B cell (primary cell): ENCODE data around the gene AMBRA1. TPM values are rescaled to one million over a fixed set of nuclear protein-coding genes. Genes with fewer than 3 reads are reported as not detected.
A peak's percentile ranks its signal among the peaks of the same experiment; 100 is the strongest.

Experiments used
- ATAC-seq: fragments of 200-7000 bp; cut with Tn5 transposase; one replicate; pipeline ENCODE4 v1.10.0; 2021; ENCODE audit warnings: low read depth, mild to moderate bottlenecking, moderate number of reproducible peaks, moderate library complexity
- CTCF ChIA-PET: fragments of 350-600 bp; sonication (Branson Sonifier 250); formaldehyde crosslinking; loops from one replicate; lab custom pipeline; 2021; ENCODE audit warnings: antibody characterized with exemption, inconsistent platforms; lab: Charles Lee
- POLR2A ChIA-PET: fragments of 350-600 bp; sonication (Branson Sonifier 250); formaldehyde crosslinking; loops from one replicate; lab custom pipeline; 2021; ENCODE audit warnings: antibody characterized with exemption; lab: Charles Lee
- DNase-seq: peaks from one replicate; pipeline ENCODE4 v3.0.0; 2013
- H2AFZ ChIP-seq: 2 replicates; pipeline ENCODE4 v1.6.1; 2012; ENCODE audit warnings: mild to moderate bottlenecking, low read depth, low read length; ENCODE audit not compliant: insufficient read depth, poor library complexity, severe bottlenecking
- H3K27ac ChIP-seq, 2 donors: 1 replicate in 1 of 2; 2 replicates in 1 of 2; pipeline ENCODE4 v1.5.1; 2012 to 2013; ENCODE audit warnings: low read length in 2 of 2, mild to moderate bottlenecking in 2 of 2, moderate library complexity in 1 of 2
- H3K27me3 ChIP-seq, 4 experiments: fragments of 200-600 bp in 1 of 4; sonication (generic) in 1 of 4; replicated peaks in 1 of 4; 1 replicate in 2 of 4; 2 replicates in 2 of 4; pipeline versions ENCODE4 v1.6.1 to v1.7.0; 2013 to 2016; ENCODE audit warnings: low read length in 3 of 4, mild to moderate bottlenecking in 2 of 4, mixed read lengths in 1 of 4, moderate library complexity in 1 of 4; ENCODE audit not compliant: insufficient read depth in 4 of 4, control insufficient read depth in 3 of 4; ENCODE audit errors: control extremely low read depth in 1 of 4
- H3K36me3 ChIP-seq, 2 experiments: replicated peaks in 1 of 2; 1 replicate in 1 of 2; 2 replicates in 1 of 2; pipeline versions ENCODE4 v1.6.1 to v1.7.1; 2013; ENCODE audit warnings: low read length in 1 of 2; ENCODE audit not compliant: insufficient read depth in 2 of 2, control insufficient read depth in 1 of 2; ENCODE audit errors: control extremely low read depth in 1 of 2, extremely low read depth in 1 of 2
- H3K4me1 ChIP-seq, 2 donors: fragments of 200-600 bp in 1 of 2; sonication (generic) in 1 of 2; 1 replicate in 1 of 2; 2 replicates in 1 of 2; pipeline versions ENCODE4 v1.5.1 to v1.6.1; 2013 to 2017; ENCODE audit warnings: low read length in 2 of 2; ENCODE audit not compliant: control insufficient read depth in 2 of 2, insufficient read depth in 2 of 2
- H3K4me2 ChIP-seq: replicated peaks from 2 replicates; pipeline ENCODE3; 2012; ENCODE audit warnings: mild to moderate bottlenecking, low read depth, low read length; ENCODE audit not compliant: poor library complexity, severe bottlenecking
- H3K4me3 ChIP-seq, 5 experiments: fragments of 200-600 bp in 1 of 5; sonication (generic) in 1 of 5; 1 replicate in 3 of 5; 2 replicates in 2 of 5; pipeline versions ENCODE4 v1.5.1 to v1.7.0; 2011 to 2016; ENCODE audit warnings: low read length in 4 of 5, mild to moderate bottlenecking in 4 of 5, low read depth in 2 of 5, control low read depth in 1 of 5, moderate library complexity in 1 of 5; ENCODE audit not compliant: insufficient read depth in 1 of 5; ENCODE audit errors: control extremely low read depth in 1 of 5, extremely low read depth in 1 of 5
- H3K79me2 ChIP-seq: fragments of 200-600 bp; sonication (generic); one replicate; pipeline ENCODE4 v1.6.0; 2016; ENCODE audit warnings: low read length; ENCODE audit not compliant: control insufficient read depth, insufficient read depth
- H3K9ac ChIP-seq: fragments of 200-600 bp; sonication (generic); 2 replicates; pipeline ENCODE4 v1.6.1; 2017; ENCODE audit warnings: mild to moderate bottlenecking, low read length, moderate library complexity
- H3K9me3 ChIP-seq, 3 donors: one replicate each; pipeline versions ENCODE4 v1.6.1 to v1.7.1; 2013; ENCODE audit warnings: low read length in 2 of 3; ENCODE audit not compliant: control insufficient read depth in 2 of 3, insufficient read depth in 1 of 3; ENCODE audit errors: control extremely low read depth in 1 of 3
- H4K20me1 ChIP-seq: 2 replicates; pipeline ENCODE4 v1.6.0; 2012; ENCODE audit warnings: mild to moderate bottlenecking, low read length; ENCODE audit not compliant: insufficient read depth, control insufficient read depth, poor library complexity, severe bottlenecking
- H3K27ac Mint-ChIP-seq: one replicate; pipeline ENCODE4 v1.8.0; 2021; ENCODE audit warnings: mixed read lengths
- H3K27me3 Mint-ChIP-seq: one replicate; pipeline ENCODE4 v1.8.0; 2021; ENCODE audit warnings: mixed read lengths
- H3K4me1 Mint-ChIP-seq: one replicate; pipeline ENCODE4 v1.8.0; 2021; ENCODE audit warnings: mixed read lengths
- H3K4me3 Mint-ChIP-seq: one replicate; pipeline ENCODE4 v1.8.0; 2021; ENCODE audit warnings: mixed read lengths
- H3K9me3 Mint-ChIP-seq: one replicate; pipeline ENCODE4 v1.8.0; 2022; ENCODE audit warnings: mixed read lengths; ENCODE audit not compliant: insufficient read depth
- EZH2 ChIP-seq: IDR thresholded peaks from 2 replicates; pipeline ENCODE4 v1.6.1; 2012; ENCODE audit warnings: borderline replicate concordance, low read depth, mild to moderate bottlenecking, moderate library complexity, low read length; ENCODE audit not compliant: insufficient read depth, poor library complexity, severe bottlenecking
- WGBS: methylation state at CpG from one replicate; pipeline ENCODE4 v1.1.5; 2013; ENCODE audit warnings: missing lambda C conversion rate; ENCODE audit not compliant: insufficient coverage; 5-methylcytosine and 5-hydroxymethylcytosine counted together
- intact Hi-C: fragments of 100-400 bp; cut with micrococcal nuclease; formaldehyde crosslinking; loops from one replicate; pipeline ENCODE4 v1.10.0; 2022
- polyA plus RNA-seq: library from polyadenylated mRNA; depleted of rRNA; stranded (reverse); fragments of >200 nt; gene quantifications from 2 replicates; pipeline ENCODE4 v1.2.3, GENCODE V29; 2012
- total RNA-seq, 2 donors: library from RNA; stranded (reverse); fragments of 120-200 nt in 1 of 2; gene quantifications; 1 replicate in 1 of 2; 2 replicates in 1 of 2; pipeline versions ENCODE4 v1.2.3 to v1.2.4, GENCODE V29; 2013 to 2022
- TF ChIP-seq, protein P1 (sequence below): fragments of 200-600 bp; IDR thresholded peaks from one replicate; pipeline ENCODE4 v1.8.0; 2022; ENCODE audit warnings: antibody characterized with exemption, mild to moderate bottlenecking

AMBRA1 gene
- total and polyA plus RNA-seq, 2 donors (not counting 1 experiment from before 2014, with no cell fraction given): 13.8 to 36.1 TPM

DNA sequence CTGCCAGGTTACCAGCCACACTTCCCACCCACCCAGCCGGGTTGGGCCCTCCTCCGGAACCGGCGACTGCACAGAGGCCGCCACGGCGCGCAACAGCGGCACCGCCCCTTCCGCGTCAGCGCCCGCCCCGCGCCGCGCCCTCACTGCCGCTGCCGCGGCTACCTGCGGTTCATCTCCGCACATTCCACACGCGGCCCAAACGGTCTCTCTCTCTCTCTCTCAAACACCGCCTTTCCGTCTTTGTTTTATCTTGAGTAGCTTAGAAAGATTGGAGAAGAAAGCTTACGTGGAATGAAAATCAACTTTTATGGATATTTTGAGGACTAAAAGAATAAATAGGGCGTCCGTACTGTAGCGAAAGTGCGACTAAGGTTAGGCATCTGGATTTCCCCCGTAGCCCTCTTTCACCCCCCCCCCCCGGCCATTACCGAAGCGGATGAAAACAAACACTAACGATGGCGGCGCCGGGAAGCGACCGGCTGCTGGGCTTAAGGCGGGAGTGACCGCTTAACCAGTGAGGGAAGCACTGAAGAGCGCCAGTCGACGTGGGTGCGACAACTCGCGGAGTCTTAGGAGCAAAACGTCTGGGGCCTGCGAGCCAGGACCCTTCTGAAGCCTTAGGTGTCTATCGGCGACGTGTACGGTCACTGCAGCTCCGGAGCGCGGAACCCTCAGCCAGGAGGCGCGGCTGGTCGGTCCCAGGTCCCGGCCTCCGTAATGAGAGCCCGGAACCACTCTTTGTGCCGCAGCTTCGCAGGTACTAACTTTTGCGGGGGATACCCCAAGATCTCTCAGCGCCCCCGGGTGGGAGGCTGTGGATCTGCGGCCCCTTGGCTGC lies 23.5 kb upstream of the AMBRA1 start, which contains the start of the genes ATG13 and HARBI1:
Gene ATG13, plus strand, starts transcription at position 420 of the 838 bp plus-strand sequence. CDS start 26,739 bp downstream, outside the sequence.
Gene HARBI1, minus strand, starts transcription at position 94 of the 838 bp plus-strand sequence. CDS start 990 bp downstream, outside the sequence.
- DNase-seq: peak; percentile 96
- Histone ChIP-seq H4K20me1 (peaks cover 24% of the 10 kb centered on the region), H3K79me2 (peaks cover 47% of the 10 kb centered on the region), H3K9ac (peak within 1 kb of the TSS; percentile 100), H3K9me3 (no peaks in the 10 kb centered on the region), H3K27me3 (no peaks in the 10 kb centered on the region), H3K4me2 (peak within 1 kb of the TSS; percentile 88), H3K27ac (peak within 1 kb of the TSS; percentile 99 to 100), H2AFZ (peak within 1 kb of the TSS; percentile 79), H3K36me3 (peaks cover 0 to 10% of the 10 kb centered on the region in 2 experiments), H3K4me3 (peak within 1 kb of the TSS; percentile 84 to 100 (median 100)), H3K4me1 (peaks cover 17 to 22% of the 10 kb centered on the region in 2 donors)
- ChIA-PET POLR2A (interaction anchor here (0.6 to 1.5 kb wide), 5 partner anchors 23 to 804 kb away, joined by 3 to 10 read pairs (median 4); partner anchors contain the start of genes AMBRA1, ARHGAP1 and ZNF408), CTCF (interaction anchor here (0.6 to 2.4 kb wide), 12 partner anchors 17 to 652 kb away, joined by 3 to 20 read pairs (median 4); partner anchors contain the start of genes AMBRA1, ARHGAP1 and ZNF408)
- H3K9me3 Mint-ChIP-seq: no peaks in the 10 kb centered on the region
- peak; percentile 94 for ATAC-seq
- peaks cover 30% of the 10 kb centered on the region for H3K4me1 Mint-ChIP-seq
- H3K4me3 Mint-ChIP-seq: peak within 1 kb of the TSS; percentile 99
- TF ChIP-seq, protein P1, sequence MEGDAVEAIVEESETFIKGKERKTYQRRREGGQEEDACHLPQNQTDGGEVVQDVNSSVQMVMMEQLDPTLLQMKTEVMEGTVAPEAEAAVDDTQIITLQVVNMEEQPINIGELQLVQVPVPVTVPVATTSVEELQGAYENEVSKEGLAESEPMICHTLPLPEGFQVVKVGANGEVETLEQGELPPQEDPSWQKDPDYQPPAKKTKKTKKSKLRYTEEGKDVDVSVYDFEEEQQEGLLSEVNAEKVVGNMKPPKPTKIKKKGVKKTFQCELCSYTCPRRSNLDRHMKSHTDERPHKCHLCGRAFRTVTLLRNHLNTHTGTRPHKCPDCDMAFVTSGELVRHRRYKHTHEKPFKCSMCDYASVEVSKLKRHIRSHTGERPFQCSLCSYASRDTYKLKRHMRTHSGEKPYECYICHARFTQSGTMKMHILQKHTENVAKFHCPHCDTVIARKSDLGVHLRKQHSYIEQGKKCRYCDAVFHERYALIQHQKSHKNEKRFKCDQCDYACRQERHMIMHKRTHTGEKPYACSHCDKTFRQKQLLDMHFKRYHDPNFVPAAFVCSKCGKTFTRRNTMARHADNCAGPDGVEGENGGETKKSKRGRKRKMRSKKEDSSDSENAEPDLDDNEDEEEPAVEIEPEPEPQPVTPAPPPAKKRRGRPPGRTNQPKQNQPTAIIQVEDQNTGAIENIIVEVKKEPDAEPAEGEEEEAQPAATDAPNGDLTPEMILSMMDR: peak; percentile 92
- no peak for TF ChIP-seq EZH2
- under 1% methylated on average over 49 of the region's 72 CpGs for WGBS
- peak within 1 kb of the TSS; percentile 100 for H3K27ac Mint-ChIP-seq
- intact Hi-C loops: loop anchor here (1.0 to 5.0 kb wide), 6 partner anchors 23 to 700 kb away; partner anchors contain the start of genes AMBRA1, ARHGAP1, DGKZ and PEX16
- H3K27me3 Mint-ChIP-seq: no peaks in the 10 kb centered on the region
